HG02870 (cell line): ENCODE measurements around the gene ANKS6.

Source experiments
- ATAC-seq: cut with Tn5 transposase; IDR thresholded peaks from one replicate; pipeline ENCODE4 v1.9.1; 2021; ENCODE audit warnings: mild to moderate bottlenecking, moderate library complexity; ENCODE audit not compliant: unreplicated experiment

ANKS6 gene

GRCh38 chr9:98815391-98815951 lies 19.1 kb upstream of the ANKS6 start:
- ATAC-seq: no peak

- ATAC-seq: peak; percentile 39
Observed at GRCh38 chr9:98811051-98811650, 14.8 kb upstream of the ANKS6 start.

GRCh38 chr9:98810102-98810842 lies 13.9 kb upstream of the ANKS6 start:
- no peak for ATAC-seq

GRCh38 chr9:98809311-98810101 lies 13.2 kb upstream of the ANKS6 start:
- ATAC-seq: no peak

GRCh38 chr9:98808875-98809274 lies 12.5 kb upstream of the ANKS6 start:
- no peak for ATAC-seq

DNA sequence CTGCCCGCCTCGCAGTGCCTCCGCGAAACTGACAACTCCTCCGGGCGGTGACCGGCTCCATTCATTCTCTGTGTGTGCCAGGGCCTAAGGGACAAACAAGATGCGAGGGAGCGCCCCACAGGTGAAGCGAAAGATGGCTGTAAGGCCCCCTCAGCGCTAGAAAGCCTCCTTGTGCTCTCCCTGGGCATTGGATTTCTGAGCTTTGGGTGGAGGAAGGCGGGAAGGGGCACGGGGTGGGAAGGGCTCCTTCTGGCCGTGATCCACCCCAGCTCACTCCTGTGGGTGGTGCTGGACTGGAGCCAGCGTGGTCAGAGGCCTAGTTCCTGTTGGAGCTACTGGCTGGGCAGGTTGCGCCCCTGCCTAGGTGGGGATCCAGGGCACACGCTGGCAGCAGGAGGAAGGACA lies 12.1 kb upstream of the ANKS6 start:
- no peak for ATAC-seq

- peak; percentile 38 for ATAC-seq
Observed at GRCh38 chr9:98807814-98808195, 11.4 kb upstream of the ANKS6 start.

DNA sequence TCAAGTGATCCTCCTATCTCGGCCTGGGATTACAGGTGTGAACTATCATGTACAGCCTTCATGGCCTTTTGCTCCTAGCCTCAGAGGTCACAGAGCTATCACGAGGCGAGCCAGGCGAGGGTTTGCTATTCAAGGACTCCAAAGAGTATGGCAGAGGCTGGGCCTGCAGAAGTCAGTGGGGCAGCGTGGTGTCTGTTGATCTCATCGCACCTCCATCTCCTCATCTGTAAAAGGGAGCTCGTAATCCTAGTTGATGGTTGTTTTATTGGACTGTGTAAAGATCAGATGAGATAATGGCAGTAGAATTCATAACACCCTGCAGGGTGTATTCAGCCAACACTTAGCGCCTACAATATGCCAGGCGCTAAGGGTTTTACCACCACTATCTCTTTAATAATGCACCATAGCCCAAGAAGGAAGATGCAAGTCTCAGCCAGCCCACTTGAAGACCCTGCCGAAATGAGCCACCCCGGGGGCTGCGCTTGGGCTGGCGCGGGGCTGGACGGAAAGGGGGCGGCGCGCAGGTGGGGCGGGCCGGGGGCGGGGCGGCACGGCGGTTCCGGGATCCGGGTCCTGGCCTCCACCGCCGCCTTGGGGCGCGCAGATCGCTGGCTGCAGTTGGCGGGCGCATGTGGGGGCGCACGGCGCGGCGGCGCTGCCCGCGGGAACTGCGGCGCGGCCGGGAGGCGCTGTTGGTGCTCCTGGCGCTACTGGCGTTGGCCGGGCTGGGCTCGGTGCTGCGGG lies 10.9 kb upstream of the ANKS6 start, which contains the start of gene GALNT12:
Gene GALNT12, plus strand, starts transcription at position 601 of the 744 bp plus-strand sequence. Its CDS starts 29 bp downstream, at position 630.
- peak; percentile 62 for ATAC-seq

GRCh38 chr9:98806394-98807035 lies 10.2 kb upstream of the ANKS6 start:
- no peak for ATAC-seq

DNA sequence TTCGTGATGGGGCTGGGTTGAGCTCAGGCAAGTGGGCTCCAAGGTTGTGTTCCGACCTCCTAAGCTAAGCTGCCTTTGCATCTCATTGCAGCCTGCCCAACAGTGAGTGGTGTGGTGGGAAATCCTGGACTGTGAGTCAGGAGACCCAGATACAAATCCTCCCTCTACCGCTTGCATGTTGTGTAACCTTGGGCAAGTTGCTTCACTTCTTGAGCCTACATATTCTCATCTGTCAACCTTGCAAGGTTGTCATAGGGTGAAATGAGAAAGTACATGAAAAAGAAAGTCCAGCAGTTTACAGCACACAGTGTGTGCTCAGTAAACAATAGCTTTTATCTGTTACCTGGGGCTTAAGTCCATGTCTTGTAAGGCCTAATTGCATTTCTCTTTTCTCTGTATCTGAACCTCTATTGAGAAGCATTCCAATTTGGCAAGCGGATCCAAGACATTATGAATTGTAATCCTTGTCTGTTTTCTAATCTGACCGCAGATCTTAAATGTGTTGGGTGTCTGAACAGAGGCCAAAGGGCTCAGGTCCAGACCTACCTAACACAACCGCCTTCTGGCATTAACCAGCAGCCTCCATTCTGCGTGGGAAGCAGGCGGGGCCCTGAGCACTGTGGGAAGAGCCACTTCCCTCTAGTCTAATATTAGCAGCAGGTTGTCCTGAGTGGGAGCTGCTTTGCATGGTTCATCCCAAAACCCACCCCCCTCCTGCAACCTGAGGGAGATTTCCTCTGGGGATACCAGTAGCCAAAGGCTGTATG lies 9.3 kb upstream of the ANKS6 start:
- ATAC-seq: no peak

GRCh38 chr9:98804083-98804482 lies 7.7 kb upstream of the ANKS6 start:
- no peak for ATAC-seq

DNA sequence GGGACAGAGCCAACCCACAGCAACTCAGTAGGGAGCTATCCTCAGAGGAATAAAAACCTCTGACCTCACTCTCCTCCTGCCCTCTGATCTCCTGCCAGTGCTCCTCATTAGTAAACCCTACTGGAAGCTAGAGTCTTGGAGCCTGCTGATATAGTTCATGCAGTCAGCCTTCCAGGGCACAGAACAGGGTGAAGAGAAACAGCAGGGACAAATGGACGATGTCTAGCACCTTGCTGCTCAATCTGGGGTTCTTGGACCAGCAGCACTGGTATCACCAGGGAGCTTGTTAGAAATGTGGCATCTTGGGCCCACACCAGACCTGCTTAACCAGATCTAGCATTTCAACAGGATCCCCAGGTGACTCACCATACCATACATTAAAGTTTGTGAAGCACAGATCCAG lies 5.6 kb upstream of the ANKS6 start:
- ATAC-seq: no peak

DNA sequence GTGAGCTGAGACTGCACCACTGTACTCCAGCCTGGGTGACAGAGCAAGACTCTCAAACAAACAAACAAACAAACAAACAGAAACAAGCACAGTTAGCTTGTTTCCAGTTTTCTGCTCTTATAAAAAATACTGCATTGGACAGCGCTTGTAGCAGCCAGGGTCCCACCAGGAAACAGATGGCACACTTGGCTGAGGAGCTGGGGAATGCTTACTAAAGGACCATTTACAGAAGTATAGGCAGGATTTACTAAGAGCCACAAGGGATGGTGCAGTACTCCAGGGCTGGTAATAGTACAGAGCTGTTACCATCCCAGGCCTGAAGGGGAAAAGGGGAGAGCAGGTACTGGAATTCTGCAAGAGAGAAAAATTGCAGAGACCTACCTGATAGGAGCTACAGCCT lies 5.2 kb upstream of the ANKS6 start:
- ATAC-seq: no peak

DNA sequence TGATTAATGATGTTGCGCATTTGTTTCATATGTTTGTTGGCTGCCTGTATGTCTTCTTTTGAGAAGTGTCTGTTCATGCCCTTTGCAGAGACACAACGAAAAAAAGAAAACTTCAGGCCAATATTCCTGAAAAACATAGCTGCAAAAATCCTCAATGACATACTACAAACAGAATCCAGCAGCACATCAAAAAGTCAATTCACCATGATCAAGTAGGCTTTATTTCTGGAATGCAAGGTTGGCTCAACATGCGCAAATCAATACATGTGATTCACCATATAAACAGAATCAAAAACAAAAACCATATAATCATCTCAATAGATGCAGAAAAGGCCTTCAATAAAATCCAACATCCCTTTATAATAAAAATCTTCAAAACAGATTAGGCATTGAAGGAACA lies 1.9 kb upstream of the ANKS6 start:
- ATAC-seq: no peak

DNA sequence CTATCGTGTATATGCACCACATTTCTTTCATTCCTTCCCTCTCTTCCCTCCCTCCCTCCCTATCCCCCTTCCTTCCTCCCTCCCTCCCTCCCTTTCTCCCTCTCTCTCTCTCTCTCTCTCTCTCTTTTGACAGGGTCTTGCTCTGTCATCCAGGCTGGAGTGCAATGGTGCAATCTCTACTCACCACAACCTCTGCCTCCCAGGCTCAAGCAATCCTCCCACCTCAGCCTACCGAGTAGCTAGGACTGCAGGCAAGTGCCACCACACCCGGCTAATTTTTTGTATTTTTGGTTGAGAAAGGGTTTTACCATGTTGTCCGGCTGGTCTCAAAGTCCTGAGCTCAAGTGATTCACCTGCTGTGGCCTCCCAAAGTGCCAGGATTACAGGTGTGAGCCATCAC lies 1.1 kb upstream of the ANKS6 start:
- ATAC-seq: no peak

- peak; percentile 38 for ATAC-seq
Observed at GRCh38 chr9:98795970-98796363, 388 bp downstream of the ANKS6 start.

DNA sequence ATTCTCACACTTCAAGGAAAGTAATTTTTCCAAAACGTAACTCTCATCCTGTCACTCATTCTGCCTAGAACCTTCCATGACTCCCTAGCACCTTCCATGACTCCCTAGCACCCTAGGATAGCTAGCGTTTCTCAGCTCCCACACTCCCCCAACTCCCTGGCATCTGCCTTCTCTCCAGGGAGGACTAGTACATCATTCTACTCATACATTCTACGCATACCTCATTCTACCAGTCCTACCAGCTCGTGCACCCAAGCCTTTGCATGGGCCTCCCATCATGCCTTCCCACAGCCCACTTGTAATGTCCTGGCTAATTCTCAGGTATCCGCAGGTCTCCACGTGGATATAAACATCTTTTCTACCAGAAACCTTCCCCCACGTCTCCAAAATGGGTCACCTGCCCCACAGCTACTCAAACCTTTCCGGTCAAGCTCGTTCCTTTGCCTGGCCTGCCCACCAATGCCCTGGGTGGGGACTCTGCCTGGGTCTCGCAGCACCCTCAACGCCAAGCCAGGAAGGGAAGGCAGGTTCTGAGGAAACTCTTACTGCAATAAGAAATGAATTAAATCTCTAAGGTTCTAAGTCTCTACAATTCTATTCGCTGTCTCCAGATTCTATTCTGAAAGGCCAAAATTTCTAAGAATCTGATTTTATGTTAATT lies 930 bp downstream of the ANKS6 start:
- ATAC-seq: no peak

DNA sequence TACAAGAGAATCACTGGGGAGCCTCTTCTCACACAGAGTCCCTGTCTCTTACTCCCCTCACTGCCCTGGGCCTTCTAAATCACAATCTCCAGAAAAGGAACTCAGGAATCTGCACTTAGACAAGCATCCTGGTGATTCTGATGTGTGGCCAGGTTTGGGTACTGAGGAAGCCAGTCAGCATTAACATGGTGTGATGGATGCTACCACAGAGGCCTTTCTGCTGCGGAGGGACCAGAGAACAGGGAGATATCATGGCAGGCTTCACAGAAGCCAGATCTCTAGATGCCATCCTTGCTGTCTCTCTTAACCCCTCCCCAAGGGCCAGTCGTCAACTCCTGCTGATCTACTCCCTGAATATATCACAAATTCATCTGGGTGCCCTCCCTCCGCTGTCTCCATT lies 1.6 kb downstream of the ANKS6 start:
- no peak for ATAC-seq

DNA sequence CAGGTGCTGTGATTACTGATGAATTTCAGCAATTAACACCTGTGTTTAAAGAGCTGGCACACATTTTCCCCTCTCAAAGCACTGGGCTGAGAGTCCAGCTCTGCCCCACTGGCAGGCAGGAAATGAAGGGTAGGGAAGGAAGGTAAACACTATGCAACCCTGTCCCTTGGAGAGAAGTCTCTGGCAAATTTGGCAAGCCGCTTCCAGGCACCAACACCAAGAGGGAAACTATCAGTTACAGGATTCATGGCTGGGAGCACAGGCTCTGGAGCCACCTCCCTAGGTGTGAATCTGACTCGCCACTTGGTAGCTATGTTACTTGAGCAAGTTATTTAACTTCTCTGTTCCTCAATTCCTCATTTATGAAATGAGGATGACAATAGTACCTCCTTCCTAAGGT lies 3.3 kb downstream of the ANKS6 start:
- ATAC-seq: no peak
